Fibroblast of villous mesenchyme (primary cell): ENCODE measurements around the gene SETD1A. TPM values are rescaled to one million over a fixed set of nuclear protein-coding genes. Genes with fewer than 3 reads are reported as not detected.

Source experiments
- DNase-seq: peaks from one replicate; pipeline ENCODE4 v3.0.0-alpha.2; 2010; ENCODE audit warnings: low read depth
- H3K4me3 ChIP-seq: 2 replicates; pipeline ENCODE4 v1.5.1; 2011; ENCODE audit warnings: low read depth, mild to moderate bottlenecking, low read length
- CTCF ChIP-seq: IDR thresholded peaks from 2 replicates; pipeline ENCODE4 v1.5.1; 2012; ENCODE audit warnings: low read depth, mild to moderate bottlenecking, low read length; ENCODE audit not compliant: insufficient read depth
- total RNA-seq: library from RNA; depleted of rRNA; stranded (reverse); fragments of >200 nt; gene quantifications from 2 replicates; pipeline ENCODE4 v1.2.3, GENCODE V29; 2012

SETD1A gene
- total RNA-seq, 1 donor: 3.5 TPM

- peak overlapping the region; percentile 65 for H3K4me3 ChIP-seq
- peak; percentile 90 for DNase-seq
- peak; percentile 96 for TF ChIP-seq CTCF
Observed at GRCh38 chr16:30921748-30922419, 35.7 kb upstream of the SETD1A start.

DNA sequence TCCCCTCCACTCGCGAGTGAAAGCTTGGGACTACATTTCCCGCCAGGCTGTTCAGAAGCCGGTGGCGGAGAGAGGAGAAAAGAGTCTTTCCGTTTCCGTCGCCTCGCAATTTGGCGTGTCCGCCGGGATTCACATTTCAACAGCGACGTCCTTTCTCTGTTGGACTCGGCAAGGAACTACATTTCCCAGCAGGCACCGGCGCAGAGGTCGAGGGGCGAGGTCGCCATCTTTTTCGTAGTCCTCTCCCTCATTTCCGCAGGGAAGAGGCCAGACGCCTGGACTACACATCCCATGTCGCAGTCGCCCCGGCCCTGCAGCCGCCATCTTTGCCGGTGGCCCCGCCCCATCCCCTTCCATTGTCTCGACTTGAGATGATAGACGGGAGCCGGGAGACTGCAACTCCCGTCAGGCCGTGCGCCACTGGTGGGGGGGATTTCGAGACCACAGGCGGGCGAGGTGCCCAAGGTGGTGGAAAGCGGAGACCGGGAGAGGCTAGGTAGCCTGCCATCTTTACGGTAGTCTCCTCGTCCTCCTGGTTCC is 35.1 kb upstream of the SETD1A start:
- no peak for TF ChIP-seq CTCF
- peak overlapping the region; percentile 99 for H3K4me3 ChIP-seq
- peak; percentile 100 for DNase-seq

- TF ChIP-seq CTCF: no peak
- peak; percentile 100 for DNase-seq
- peak overlapping the region; percentile 99 for H3K4me3 ChIP-seq
Observed at GRCh38 chr16:30922960-30923535, 34.5 kb upstream of the SETD1A start.

- peak within 1 kb of the TSS; percentile 99 for H3K4me3 ChIP-seq
- TF ChIP-seq CTCF: no peak
- no peak for DNase-seq
Observed at GRCh38 chr16:30923554-30924075, 33.9 kb upstream of the SETD1A start, which contains the start of gene FBXL19. TSS of gene FBXL19 (plus strand) at chr16:30923572. CDS start at chr16:30925755, 2,183 bp downstream.

- no peak for DNase-seq
Observed at GRCh38 chr16:30924076-30924912, 33.3 kb upstream of the SETD1A start.

More at GRCh38 chr16:30924076-30924912, 33.3 kb upstream of the SETD1A start:
- no peak for TF ChIP-seq CTCF
- H3K4me3 ChIP-seq: peak overlapping the region; percentile 99
